ENCODE measurements around the gene PID1.

The PID1 gene

GRCh38 chr2:229261076-229261475 lies 10.0 kb downstream of the PID1 start:
- DNase-seq (ENCODE audit: low read depth): no peak

- DNase-seq (ENCODE audit: low read depth): no peak
Measured at GRCh38 chr2:229257985-229258384, 13.1 kb downstream of the PID1 start.

- DNase-seq (ENCODE audit: low read depth): no peak
Measured at GRCh38 chr2:229256376-229256775, 14.7 kb downstream of the PID1 start.

- DNase-seq (ENCODE audit: low read depth): no peak
Measured at GRCh38 chr2:229254206-229254605, 16.9 kb downstream of the PID1 start.

GRCh38 chr2:229252996-229253395 lies 18.1 kb downstream of the PID1 start:
- no peak for DNase-seq (ENCODE audit: low read depth)

GRCh38 chr2:229252280-229252679 lies 18.8 kb downstream of the PID1 start:
- no peak for DNase-seq (ENCODE audit: low read depth)

GRCh38 chr2:229249536-229249935 lies 21.6 kb downstream of the PID1 start:
- DNase-seq (ENCODE audit: low read depth): no peak

GRCh38 chr2:229246334-229246733 lies 24.8 kb downstream of the PID1 start:
- no peak for DNase-seq (ENCODE audit: low read depth)

GRCh38 chr2:229244975-229245374 lies 26.1 kb downstream of the PID1 start:
- DNase-seq (ENCODE audit: low read depth): no peak

GRCh38 chr2:229243890-229244560 lies 27.1 kb downstream of the PID1 start:
- no peak for DNase-seq (ENCODE audit: low read depth)

GRCh38 chr2:229240984-229241491 lies 30.0 kb downstream of the PID1 start:
- DNase-seq (ENCODE audit: low read depth): no peak

GRCh38 chr2:229239021-229239420 lies 32.1 kb downstream of the PID1 start:
- DNase-seq (ENCODE audit: low read depth): no peak

GRCh38 chr2:229237270-229237669 lies 33.8 kb downstream of the PID1 start:
- DNase-seq (ENCODE audit: low read depth): no peak

GRCh38 chr2:229235131-229235914 lies 35.8 kb downstream of the PID1 start:
- no peak for DNase-seq (ENCODE audit: low read depth)

GRCh38 chr2:229231885-229232284 lies 39.2 kb downstream of the PID1 start:
- no peak for DNase-seq (ENCODE audit: low read depth)

GRCh38 chr2:229231328-229231868 lies 39.7 kb downstream of the PID1 start:
- DNase-seq (ENCODE audit: low read depth): no peak

- no peak for DNase-seq (ENCODE audit: low read depth)
Measured at GRCh38 chr2:229230911-229231310, 40.2 kb downstream of the PID1 start.

- DNase-seq (ENCODE audit: low read depth): no peak
Measured at GRCh38 chr2:229230256-229230655, 40.8 kb downstream of the PID1 start.

GRCh38 chr2:229226382-229226781 lies 44.7 kb downstream of the PID1 start:
- DNase-seq (ENCODE audit: low read depth): no peak

GRCh38 chr2:229223107-229223506 lies 48.0 kb downstream of the PID1 start:
- DNase-seq (ENCODE audit: low read depth): no peak

- DNase-seq (ENCODE audit: low read depth): no peak
Measured at GRCh38 chr2:229221641-229222040, 49.4 kb downstream of the PID1 start.

GRCh38 chr2:229220254-229220653 lies 50.8 kb downstream of the PID1 start:
- DNase-seq (ENCODE audit: low read depth): no peak

GRCh38 chr2:229218329-229218921 lies 52.7 kb downstream of the PID1 start:
- DNase-seq (ENCODE audit: low read depth): no peak

All from non-pigmented ciliary epithelial cell (primary cell).